AG04449 (cell line): ENCODE measurements around the gene ABLIM2.

Experiments used
- CTCF ChIA-PET: fragments of 350-600 bp; formaldehyde crosslinking; extraction: SDS; loops from one replicate; lab custom pipeline; 2021; ENCODE audit warnings: antibody characterized with exemption; lab: Yijun Ruan, JAX
- POLR2A ChIA-PET: fragments of 400-600, 350-600 bp; formaldehyde crosslinking; extraction: SDS; loops from one replicate; lab custom pipeline; 2020; ENCODE audit warnings: antibody characterized with exemption, inconsistent platforms; lab: Yijun Ruan, JAX
- DNase-seq: peaks from one replicate; pipeline ENCODE4 v3.0.0-alpha.2; 2010; ENCODE audit warnings: low read depth, low spot score
- H3K4me3 ChIP-seq: 2 replicates; pipeline ENCODE4 v1.5.1; 2011; ENCODE audit warnings: low read depth, mild to moderate bottlenecking, control low read depth, low read length
- TF ChIP-seq, protein P1 (sequence below): IDR thresholded peaks from one replicate; pipeline ENCODE4 v1.5.1; 2011; ENCODE audit warnings: mild to moderate bottlenecking, moderate library complexity, low read length, control low read depth, inconsistent platforms; ENCODE audit not compliant: insufficient read depth; ENCODE audit errors: missing control alignments

ABLIM2 gene

DNA sequence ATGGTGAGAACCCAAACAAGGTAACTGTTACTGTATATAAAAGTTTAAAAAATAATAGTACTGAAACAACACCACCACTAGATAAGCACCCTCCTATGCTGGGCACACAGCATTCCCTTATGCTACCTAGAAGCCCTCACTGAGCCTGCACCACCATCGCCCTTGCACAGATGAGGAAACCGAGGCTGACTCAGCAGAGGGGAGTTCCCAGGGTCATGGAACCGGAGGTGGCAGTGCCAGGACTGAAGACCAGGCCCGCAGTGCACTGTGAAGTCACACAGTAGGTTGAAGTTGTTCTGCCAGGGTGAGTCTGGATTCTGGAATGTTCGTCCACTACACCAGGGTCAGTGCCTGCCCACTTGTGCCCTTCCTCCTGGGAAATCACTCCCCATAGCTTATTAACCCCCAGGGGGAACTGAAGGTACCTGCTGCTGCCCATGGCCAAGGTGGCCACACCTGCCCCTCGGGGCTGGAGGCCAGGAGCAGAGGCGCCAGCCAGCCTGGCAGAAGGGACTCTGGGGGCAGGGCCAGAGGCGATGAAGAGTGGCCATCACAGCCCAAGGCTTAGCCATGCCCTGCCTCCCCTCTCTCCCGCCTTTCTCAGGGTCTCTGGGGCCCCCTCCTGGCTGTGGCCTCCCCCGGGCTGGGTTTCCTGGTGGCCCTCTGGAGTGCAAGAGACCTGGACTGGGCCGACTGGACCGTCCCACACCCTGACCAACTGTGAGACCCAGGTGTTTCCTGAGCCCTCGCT, 15.1 kb upstream of the ABLIM2 start:
- TF ChIP-seq, protein P1, sequence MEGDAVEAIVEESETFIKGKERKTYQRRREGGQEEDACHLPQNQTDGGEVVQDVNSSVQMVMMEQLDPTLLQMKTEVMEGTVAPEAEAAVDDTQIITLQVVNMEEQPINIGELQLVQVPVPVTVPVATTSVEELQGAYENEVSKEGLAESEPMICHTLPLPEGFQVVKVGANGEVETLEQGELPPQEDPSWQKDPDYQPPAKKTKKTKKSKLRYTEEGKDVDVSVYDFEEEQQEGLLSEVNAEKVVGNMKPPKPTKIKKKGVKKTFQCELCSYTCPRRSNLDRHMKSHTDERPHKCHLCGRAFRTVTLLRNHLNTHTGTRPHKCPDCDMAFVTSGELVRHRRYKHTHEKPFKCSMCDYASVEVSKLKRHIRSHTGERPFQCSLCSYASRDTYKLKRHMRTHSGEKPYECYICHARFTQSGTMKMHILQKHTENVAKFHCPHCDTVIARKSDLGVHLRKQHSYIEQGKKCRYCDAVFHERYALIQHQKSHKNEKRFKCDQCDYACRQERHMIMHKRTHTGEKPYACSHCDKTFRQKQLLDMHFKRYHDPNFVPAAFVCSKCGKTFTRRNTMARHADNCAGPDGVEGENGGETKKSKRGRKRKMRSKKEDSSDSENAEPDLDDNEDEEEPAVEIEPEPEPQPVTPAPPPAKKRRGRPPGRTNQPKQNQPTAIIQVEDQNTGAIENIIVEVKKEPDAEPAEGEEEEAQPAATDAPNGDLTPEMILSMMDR, result no peak
- POLR2A ChIA-PET, result no interaction called here
- no peak for DNase-seq
- CTCF ChIA-PET, result interaction anchor here (0.7 to 2.2 kb wide), 2 partner anchors 21 to 68 kb away, joined by 4 to 6 read pairs; no protein-coding TSS in a partner anchor
- H3K4me3 ChIP-seq, result no peak overlapping the region

DNA sequence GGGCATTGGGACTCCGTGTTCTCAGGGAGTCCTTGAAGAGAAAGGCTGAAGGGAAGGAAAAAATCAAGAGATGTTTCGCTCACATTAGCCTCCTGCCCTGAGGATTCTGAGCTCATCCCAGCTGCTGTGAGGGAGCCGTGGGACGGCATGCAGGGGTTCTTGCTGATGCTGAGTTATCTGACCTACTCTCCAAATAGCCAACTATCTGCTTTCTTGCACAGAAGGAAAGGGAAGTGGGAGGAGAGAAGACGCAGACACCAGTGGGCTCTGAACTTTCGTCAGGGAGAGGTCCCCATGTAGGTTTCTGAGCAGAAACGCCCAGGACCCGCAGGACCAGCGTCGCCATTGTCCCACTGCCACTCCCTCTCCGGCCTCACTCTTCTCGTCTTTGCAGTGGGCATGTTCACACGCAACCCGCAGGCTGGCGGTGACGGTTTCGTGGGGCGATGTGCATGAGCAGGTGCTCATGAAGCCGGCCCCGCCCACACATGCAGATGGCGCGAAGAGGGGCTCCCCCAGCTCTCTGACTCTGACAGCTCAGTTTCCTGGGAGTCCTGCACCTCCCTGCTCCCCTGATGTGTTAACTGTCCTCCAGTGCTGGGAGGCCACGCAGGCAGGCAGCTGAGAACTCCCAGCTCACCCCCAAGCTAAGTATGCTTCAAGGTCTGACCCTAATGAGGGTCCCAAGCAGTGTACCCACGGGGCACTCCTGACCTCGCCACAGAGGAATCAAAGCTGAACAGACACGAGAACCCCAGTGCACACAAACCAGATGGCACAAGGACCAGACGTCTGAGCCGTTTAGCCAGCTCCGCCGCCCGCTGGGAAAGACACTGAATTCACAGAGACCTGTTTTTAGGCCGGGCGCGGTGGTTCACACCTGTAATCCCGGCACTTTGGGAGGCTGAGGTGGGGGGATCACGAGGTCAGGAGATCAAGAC, 13.6 kb upstream of the ABLIM2 start:
- DNase-seq, result no peak
- H3K4me3 ChIP-seq, result no peak overlapping the region
- ChIA-PET CTCF (no interaction called here), POLR2A (no interaction called here)
- TF ChIP-seq, protein P1, result no peak

DNA sequence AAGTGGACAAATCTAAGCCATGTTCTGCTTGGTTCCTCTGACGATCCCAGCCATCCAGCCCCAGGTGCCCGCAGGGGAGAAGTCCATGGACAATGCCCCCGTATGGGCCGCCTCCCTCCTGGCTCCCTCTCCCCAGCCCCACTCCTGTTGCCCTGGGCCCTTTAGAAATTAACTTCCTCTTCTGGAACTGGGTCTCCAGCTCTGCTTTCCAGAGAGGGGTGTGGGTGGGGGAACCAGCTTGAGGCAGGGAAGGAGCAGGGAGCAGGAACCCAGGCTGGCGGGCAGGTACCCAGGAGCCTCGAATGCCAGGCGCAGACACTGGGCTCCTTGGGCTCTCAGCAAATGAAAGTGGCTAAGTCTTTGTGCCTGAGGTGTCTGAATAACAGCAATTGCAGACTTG, 12.7 kb upstream of the ABLIM2 start:
- TF ChIP-seq, protein P1, result no peak
- ChIA-PET POLR2A (no interaction called here), CTCF (no interaction called here)
- no peak overlapping the region for H3K4me3 ChIP-seq
- DNase-seq, result no peak

DNA sequence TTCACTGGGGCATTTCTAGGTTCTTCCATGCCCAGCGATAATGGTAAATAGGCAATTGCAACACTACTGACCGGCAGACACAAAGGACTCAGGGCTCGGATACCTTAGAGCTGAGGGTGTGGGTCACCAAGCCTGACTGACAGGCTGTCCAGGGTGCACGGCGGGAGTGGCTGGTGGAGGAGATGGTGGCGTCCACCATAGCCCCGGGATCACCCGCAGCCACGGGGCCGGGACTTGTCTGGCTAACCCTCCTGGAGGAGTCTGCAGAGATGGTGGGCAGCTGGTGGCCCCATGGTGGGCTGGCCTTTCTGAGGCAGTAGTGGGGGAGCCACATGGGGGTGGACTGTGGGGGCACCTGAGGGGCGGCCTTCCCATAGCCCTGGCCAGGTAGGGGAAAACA, 11.7 kb upstream of the ABLIM2 start:
- no peak overlapping the region for H3K4me3 ChIP-seq
- POLR2A ChIA-PET, result no interaction called here
- TF ChIP-seq, protein P1, result no peak
- no peak for DNase-seq
- CTCF ChIA-PET, result interaction anchor here (0.9 to 1.5 kb wide), 2 partner anchors 10 to 235 kb away, joined by 3 to 4 read pairs; no protein-coding TSS in a partner anchor

DNA sequence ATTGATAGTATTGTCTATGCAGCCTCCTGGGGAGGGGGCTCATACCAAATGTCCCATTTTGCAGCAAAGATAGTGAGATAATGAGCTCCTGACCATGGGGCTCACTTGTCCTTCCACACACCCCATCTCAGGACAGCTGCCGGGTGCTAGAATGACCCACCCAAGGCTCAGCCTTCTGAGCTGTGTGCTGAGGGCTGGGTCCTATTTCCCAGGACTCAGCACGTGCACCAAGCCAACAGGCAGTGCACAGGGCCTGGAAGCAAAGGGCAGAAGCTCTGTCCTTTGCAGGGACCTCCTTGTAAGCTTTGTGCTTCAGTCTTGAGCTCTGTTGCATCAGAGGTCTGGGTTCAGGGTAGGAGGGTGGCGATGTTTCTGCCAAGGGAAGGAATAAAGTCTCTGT, 11.2 kb upstream of the ABLIM2 start:
- DNase-seq, result no peak
- TF ChIP-seq, protein P1, result no peak
- ChIA-PET POLR2A (no interaction called here), CTCF (interaction anchor here (0.9 to 1.5 kb wide), 2 partner anchors 9 to 236 kb away, joined by 3 to 4 read pairs; no protein-coding TSS in a partner anchor)
- no peak overlapping the region for H3K4me3 ChIP-seq
